Measurements from ENCODE around the gene C19orf47.

Gene C19orf47

GRCh38 chr19:40280608-40281221, 67.5 kb downstream of the C19orf47 start:
- no peak for DNase-seq

- DNase-seq, result no peak
These were observed 68.2 kb downstream of the C19orf47 start for GRCh38 chr19:40279761-40280607.

GRCh38 chr19:40279120-40279551, 69.1 kb downstream of the C19orf47 start:
- no peak for DNase-seq

- DNase-seq, result no peak
These were observed 69.7 kb downstream of the C19orf47 start for GRCh38 chr19:40278361-40279035.

- no peak for DNase-seq
These were observed 70.7 kb downstream of the C19orf47 start for GRCh38 chr19:40277356-40278059.

GRCh38 chr19:40274585-40275544, 73.3 kb downstream of the C19orf47 start:
- DNase-seq, result no peak

- DNase-seq, result no peak
These were observed 74.5 kb downstream of the C19orf47 start for GRCh38 chr19:40273469-40274360.

- DNase-seq, result no peak
These were observed 75.9 kb downstream of the C19orf47 start for GRCh38 chr19:40272261-40272660.

- no peak for DNase-seq
These were observed 76.5 kb downstream of the C19orf47 start for GRCh38 chr19:40271706-40272105.

- DNase-seq, result no peak
These were observed 77.7 kb downstream of the C19orf47 start for GRCh38 chr19:40270362-40271089.

Data from NCI-H2107 (cell line).